ENCODE data around the gene HBE1.

Gene HBE1

GRCh38 chr11:5239046-5239445 lies 30.7 kb downstream of the HBE1 start:
- no peak overlapping the region for H3K9ac ChIP-seq
- H3K4me2 ChIP-seq, result peak overlapping the region in 1 of 11 experiments; percentile 19; a peak in 2 of 22 replicates
- H3K4me3 ChIP-seq, result no peak overlapping the region
- peaks cover 7 to 23% (median 8%) of the 10 kb centered on the region in 10 experiments for H3K4me1 ChIP-seq
- no peak for TF ChIP-seq Cebpa-rat (IDR thresholded peaks at IDR 0.05)
- H3K27ac ChIP-seq, result no peak overlapping the region
- H3K27me3 ChIP-seq, result no peaks in the 10 kb centered on the region
- no peaks in the 10 kb centered on the region for H4K20me1 ChIP-seq
- no peaks in the 10 kb centered on the region for H3K9me3 ChIP-seq (replicated peaks in 1 of 11)
- H3K36me3 ChIP-seq, result no peaks in the 10 kb centered on the region

- Histone ChIP-seq H3K27me3 (no peaks in the 10 kb centered on the region), H3K4me2 (peak overlapping the region in 2 of 11 experiments; percentile 19 to 55; a peak in 3 of 22 replicates), H3K4me3 (no peak overlapping the region), H3K27ac (no peak overlapping the region), H4K20me1 (no peaks in the 10 kb centered on the region), H3K36me3 (no peaks in the 10 kb centered on the region), H3K9me3 (replicated peaks in 1 of 11) (no peaks in the 10 kb centered on the region), H3K9ac (no peak overlapping the region), H3K4me1 (peaks cover 10 to 27% (median 11%) of the 10 kb centered on the region in 10 experiments)
- no peak for TF ChIP-seq Cebpa-rat (IDR thresholded peaks at IDR 0.05)
These were observed 31.3 kb downstream of the HBE1 start for GRCh38 chr11:5238486-5238885.

- H3K4me3 ChIP-seq, result no peak overlapping the region
- no peak overlapping the region for H3K9ac ChIP-seq
- H3K27me3 ChIP-seq, result no peaks in the 10 kb centered on the region
- H3K4me1 ChIP-seq, result peaks cover 10 to 33% (median 11%) of the 10 kb centered on the region in 10 experiments
- no peaks in the 10 kb centered on the region for H3K36me3 ChIP-seq
- no peaks in the 10 kb centered on the region for H4K20me1 ChIP-seq
- TF ChIP-seq Cebpa-rat (IDR thresholded peaks at IDR 0.05), result no peak
- no peak overlapping the region for H3K4me2 ChIP-seq
- no peak overlapping the region for H3K27ac ChIP-seq
- H3K9me3 ChIP-seq (replicated peaks in 1 of 11), result no peaks in the 10 kb centered on the region
These were observed 32.3 kb downstream of the HBE1 start for GRCh38 chr11:5237420-5237819.

GRCh38 chr11:5235364-5236095 lies 34.2 kb downstream of the HBE1 start:
- no peak overlapping the region for H3K4me3 ChIP-seq
- H3K9me3 ChIP-seq (replicated peaks in 1 of 11), result no peaks in the 10 kb centered on the region
- H3K9ac ChIP-seq, result no peak overlapping the region
- H4K20me1 ChIP-seq, result no peaks in the 10 kb centered on the region
- no peak overlapping the region for H3K27ac ChIP-seq
- H3K4me2 ChIP-seq, result no peak overlapping the region
- TF ChIP-seq Cebpa-rat (IDR thresholded peaks at IDR 0.05), result no peak
- no peaks in the 10 kb centered on the region for H3K36me3 ChIP-seq
- H3K4me1 ChIP-seq, result peaks cover 10 to 41% (median 11%) of the 10 kb centered on the region in 10 experiments
- no peaks in the 10 kb centered on the region for H3K27me3 ChIP-seq

DNA sequence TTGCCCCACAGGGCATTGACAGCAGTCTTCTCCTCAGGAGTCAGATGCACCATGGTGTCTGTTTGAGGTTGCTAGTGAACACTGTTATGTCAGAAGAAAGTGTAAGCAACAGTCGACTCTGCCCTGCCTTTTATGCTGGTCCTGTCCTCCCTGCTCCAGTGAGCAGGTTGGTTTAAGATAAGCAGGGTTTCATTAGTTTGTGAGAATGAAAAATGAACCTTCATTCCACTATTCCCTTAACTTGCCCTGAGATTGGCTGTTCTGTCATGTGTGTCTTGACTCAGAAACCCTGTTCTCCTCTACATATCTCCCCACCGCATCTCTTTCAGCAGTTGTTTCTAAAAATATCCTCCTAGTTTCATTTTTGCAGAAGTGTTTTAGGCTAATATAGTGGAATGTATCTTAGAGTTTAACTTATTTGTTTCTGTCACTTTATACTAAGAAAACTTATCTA lies 35.3 kb downstream of the HBE1 start, which contains the start of gene HBD:
Gene HBD (minus strand): TSS at position 103 of the 454 bp plus-strand sequence. CDS start 50 bp downstream, at position 53.
- H3K9ac ChIP-seq, result no peak within 1 kb of the TSS
- H3K9me3 ChIP-seq (replicated peaks in 1 of 11), result no peaks in the 10 kb centered on the region
- peak within 1 kb of the TSS; percentile 40 to 80 (median 62) for H3K4me2 ChIP-seq
- H3K27me3 ChIP-seq, result no peaks in the 10 kb centered on the region
- no peaks in the 10 kb centered on the region for H4K20me1 ChIP-seq
- H3K27ac ChIP-seq, result 0 out of 22 replicates have a peak within 1 kb of the TSS, but pooled peaks of 1 of the 11 experiments have one; percentile 13
- peaks cover 10 to 41% (median 11%) of the 10 kb centered on the region in 10 experiments for H3K4me1 ChIP-seq
- TF ChIP-seq Cebpa-rat (IDR thresholded peaks at IDR 0.05), result no peak
- no peak within 1 kb of the TSS for H3K4me3 ChIP-seq
- H3K36me3 ChIP-seq, result no peaks in the 10 kb centered on the region

DNA sequence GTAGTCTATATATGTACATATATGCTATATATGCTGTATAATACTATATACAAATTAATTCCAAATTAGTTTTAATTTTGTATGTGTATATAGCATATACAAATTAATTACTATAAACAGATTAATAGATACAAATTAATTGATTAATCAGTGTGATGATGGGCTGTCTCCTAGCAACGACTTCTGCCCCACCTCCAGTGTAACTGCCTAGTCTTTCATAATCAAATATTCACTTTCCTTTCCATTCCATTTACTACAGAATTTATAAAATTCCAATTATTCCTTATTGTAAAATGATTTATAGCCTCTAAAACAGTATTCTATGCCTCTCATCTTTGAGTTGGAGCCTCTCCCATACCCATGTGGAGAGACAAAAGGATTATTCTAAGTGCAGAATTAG lies 36.4 kb downstream of the HBE1 start:
- no peaks in the 10 kb centered on the region for H3K36me3 ChIP-seq
- no peak for TF ChIP-seq Cebpa-rat (IDR thresholded peaks at IDR 0.05)
- H3K9ac ChIP-seq, result no peak overlapping the region
- H3K4me3 ChIP-seq, result no peak overlapping the region
- H3K27ac ChIP-seq, result no peak overlapping the region
- H3K4me2 ChIP-seq, result no peak overlapping the region
- no peaks in the 10 kb centered on the region for H3K27me3 ChIP-seq
- H3K4me1 ChIP-seq, result peaks cover 10 to 32% (median 11%) of the 10 kb centered on the region in 10 experiments
- no peaks in the 10 kb centered on the region for H3K9me3 ChIP-seq (replicated peaks in 1 of 11)
- no peaks in the 10 kb centered on the region for H4K20me1 ChIP-seq

- H3K27me3 ChIP-seq, result no peaks in the 10 kb centered on the region
- no peaks in the 10 kb centered on the region for H4K20me1 ChIP-seq
- no peak overlapping the region for H3K27ac ChIP-seq
- H3K4me2 ChIP-seq, result peak overlapping the region in 2 of 11 experiments; percentile 30 to 45; a peak in 4 of 22 replicates
- peaks cover 10 to 31% (median 11%) of the 10 kb centered on the region in 10 experiments for H3K4me1 ChIP-seq
- TF ChIP-seq Cebpa-rat (IDR thresholded peaks at IDR 0.05), result no peak
- no peaks in the 10 kb centered on the region for H3K9me3 ChIP-seq (replicated peaks in 1 of 11)
- no peak overlapping the region for H3K4me3 ChIP-seq
- H3K36me3 ChIP-seq, result no peaks in the 10 kb centered on the region
- H3K9ac ChIP-seq, result no peak overlapping the region
These were observed 36.9 kb downstream of the HBE1 start for GRCh38 chr11:5232821-5233220.

GRCh38 chr11:5232176-5232575 lies 37.6 kb downstream of the HBE1 start:
- Histone ChIP-seq H3K27ac (no peak overlapping the region), H3K4me2 (peak overlapping the region in 2 of 11 experiments; percentile 30 to 45; a peak in 4 of 22 replicates), H3K4me1 (peaks cover 10 to 31% (median 11%) of the 10 kb centered on the region in 10 experiments), H3K9ac (no peak overlapping the region), H3K36me3 (no peaks in the 10 kb centered on the region), H3K9me3 (replicated peaks in 1 of 11) (no peaks in the 10 kb centered on the region), H3K27me3 (no peaks in the 10 kb centered on the region), H3K4me3 (no peak overlapping the region), H4K20me1 (no peaks in the 10 kb centered on the region)
- no peak for TF ChIP-seq Cebpa-rat (IDR thresholded peaks at IDR 0.05)

- H3K27me3 ChIP-seq, result no peaks in the 10 kb centered on the region
- no peak for TF ChIP-seq Cebpa-rat (IDR thresholded peaks at IDR 0.05)
- no peak overlapping the region for H3K27ac ChIP-seq
- no peak overlapping the region for H3K4me3 ChIP-seq
- no peaks in the 10 kb centered on the region for H3K9me3 ChIP-seq (replicated peaks in 1 of 11)
- H3K4me1 ChIP-seq, result peaks cover 10 to 31% (median 11%) of the 10 kb centered on the region in 10 experiments
- H3K4me2 ChIP-seq, result no peak overlapping the region
- H4K20me1 ChIP-seq, result no peaks in the 10 kb centered on the region
- H3K9ac ChIP-seq, result no peak overlapping the region
- H3K36me3 ChIP-seq, result no peaks in the 10 kb centered on the region
These were observed 38.6 kb downstream of the HBE1 start for GRCh38 chr11:5231111-5231510.

GRCh38 chr11:5230266-5230665 lies 39.5 kb downstream of the HBE1 start:
- Histone ChIP-seq H3K4me3 (no peak overlapping the region), H3K4me1 (peaks cover 10 to 31% (median 11%) of the 10 kb centered on the region in 10 experiments), H4K20me1 (no peaks in the 10 kb centered on the region), H3K9ac (no peak overlapping the region), H3K27me3 (no peaks in the 10 kb centered on the region), H3K36me3 (no peaks in the 10 kb centered on the region), H3K4me2 (no peak overlapping the region), H3K9me3 (replicated peaks in 1 of 11) (no peaks in the 10 kb centered on the region), H3K27ac (no peak overlapping the region)
- TF ChIP-seq Cebpa-rat (IDR thresholded peaks at IDR 0.05), result no peak

All from BLaER1 treated with 17β-estradiol and CSF1 and Interleukin-3, amounts not matched to agents 10 nM and 100 nM (cell line).